NCI-H1436 (cell line): ENCODE data around the gene HP1BP3.

ENCODE experiments used
- DNase-seq: peaks from one replicate; lab custom pipeline; 2025; lab: John Stamatoyannopoulos, UW

HP1BP3 gene

DNA sequence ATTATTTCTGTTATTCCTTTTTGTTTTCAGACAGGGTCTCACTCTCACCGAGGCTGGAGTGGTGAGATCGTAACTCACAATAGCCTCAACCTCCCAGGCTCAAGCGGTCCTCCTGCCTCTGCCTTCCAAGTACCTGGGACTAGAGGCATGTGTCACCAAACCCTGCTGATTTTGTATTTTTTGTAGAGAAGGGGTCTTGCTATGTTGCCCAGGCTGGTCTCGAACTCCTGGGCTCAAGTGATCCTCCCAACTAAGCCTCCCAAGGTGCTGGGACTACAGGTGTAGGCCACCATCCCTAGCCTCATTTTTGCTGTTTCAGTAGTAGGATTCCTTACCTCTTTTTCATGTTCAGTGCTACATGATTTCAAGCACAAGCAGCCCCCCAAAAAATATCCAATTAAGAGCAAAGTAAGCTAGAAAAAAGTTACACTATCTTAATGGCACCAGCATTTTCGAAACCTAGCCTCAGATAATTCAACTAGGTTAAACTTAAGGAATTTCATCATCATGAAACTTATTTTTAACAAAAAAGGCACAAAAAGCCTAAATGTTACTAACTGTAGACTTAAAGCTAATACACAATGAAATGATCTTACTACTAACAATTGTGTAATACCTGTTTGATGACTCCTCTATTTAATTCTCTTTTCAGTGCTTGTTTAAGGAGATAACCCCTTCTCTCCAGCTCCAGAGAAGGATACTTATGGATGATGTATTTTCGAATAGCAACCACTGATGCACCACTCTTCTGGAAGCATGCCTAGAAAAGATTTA lies 16.6 kb downstream of the HP1BP3 start:
- no peak for DNase-seq

DNA sequence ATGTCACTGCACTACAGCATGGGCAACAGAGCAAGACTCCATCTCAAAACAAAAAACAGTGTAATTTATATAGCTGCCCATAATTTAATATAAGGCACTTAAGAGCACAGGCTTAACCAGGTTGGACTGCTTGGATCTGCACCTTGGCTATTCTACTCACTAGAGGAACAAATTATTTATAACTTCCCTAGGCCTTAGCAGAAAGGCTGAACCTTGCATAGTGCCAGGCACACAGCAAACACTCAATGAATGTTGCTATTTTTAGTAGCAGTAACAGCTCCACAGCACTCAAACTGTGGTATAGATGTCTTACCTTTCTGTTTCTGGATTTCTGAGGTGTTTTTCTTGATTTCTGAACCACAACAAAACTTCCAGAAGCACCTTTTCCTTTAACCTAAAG lies 19.8 kb downstream of the HP1BP3 start:
- DNase-seq: no peak

DNA sequence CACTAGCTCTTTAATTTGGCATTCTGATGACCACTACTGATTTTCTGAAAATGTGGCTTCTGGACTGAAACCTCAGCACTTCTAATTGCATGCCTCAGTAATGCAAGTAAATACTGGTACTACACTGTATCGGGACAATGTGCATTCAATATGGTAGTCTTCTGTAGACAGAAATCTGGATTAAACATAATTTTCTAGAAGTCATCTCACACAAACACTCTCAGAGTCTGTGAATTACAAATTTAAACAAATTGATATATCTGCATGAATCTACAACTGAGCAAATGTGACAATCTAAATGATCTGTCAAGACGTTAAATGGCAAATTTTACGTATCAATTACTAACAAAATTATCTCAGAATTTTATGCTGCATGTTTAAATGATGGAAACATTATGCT lies 23.7 kb downstream of the HP1BP3 start:
- no peak for DNase-seq

DNA sequence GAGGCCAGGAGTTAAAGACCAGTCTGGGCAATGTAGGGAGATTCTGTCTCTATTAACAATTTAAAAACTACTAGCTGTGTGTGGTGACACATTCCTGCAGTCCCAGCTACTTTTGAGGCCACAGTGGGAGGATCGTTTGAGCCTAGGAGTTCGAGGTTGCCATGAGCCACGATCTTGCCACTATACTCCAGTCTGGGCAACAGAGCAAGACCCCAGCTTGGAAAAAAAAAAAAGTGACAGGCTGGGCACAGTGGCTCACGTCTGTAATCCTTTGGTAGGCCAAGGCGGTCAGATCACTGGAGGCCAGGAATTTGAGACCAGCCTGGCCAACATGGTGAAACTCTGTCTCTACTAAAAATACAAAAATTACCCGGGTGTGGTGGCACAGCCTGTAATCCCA lies 26.8 kb downstream of the HP1BP3 start:
- DNase-seq: no peak

DNA sequence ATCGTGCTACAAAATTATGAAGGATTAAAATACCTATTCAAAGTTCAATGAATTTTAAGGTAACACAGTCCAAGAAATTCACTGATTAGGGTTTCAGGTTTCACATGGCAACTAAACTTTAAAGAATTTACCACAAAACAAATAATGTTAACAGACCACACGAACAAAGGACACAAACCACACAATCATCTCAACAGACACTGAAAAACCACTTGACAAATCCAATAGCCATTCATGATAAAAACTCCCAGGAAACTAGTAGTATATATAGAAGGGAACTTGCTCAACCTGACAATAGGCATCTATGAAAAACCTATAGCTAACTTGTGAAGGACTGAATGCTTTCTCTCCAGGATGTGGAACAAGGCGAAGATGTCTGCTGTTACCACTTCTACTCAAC lies 33.5 kb downstream of the HP1BP3 start:
- DNase-seq: no peak

DNA sequence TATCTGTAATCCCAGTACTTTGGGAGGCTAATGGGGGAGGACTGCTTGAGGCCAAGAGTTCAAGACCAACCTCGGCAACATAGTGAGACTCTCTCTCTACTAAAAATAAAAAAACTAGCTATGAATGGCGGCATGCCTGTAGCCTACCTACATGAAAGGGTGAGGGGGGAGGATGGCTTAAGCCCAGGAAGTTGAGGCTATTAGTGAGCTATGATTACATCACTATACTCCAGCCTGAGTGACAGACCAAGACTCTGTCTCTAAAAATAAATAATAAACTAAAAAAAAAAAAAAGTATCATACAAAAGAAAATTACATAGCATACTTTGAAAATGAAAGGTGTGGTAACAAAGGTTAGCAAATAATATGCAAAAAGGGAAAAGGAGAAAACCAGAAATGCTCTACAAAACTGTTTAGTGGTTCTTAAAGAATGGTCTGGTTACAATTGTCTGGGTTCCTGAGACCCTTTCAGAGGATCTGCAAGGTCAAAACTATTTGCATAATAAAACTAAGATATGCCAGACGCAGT lies 35.6 kb downstream of the HP1BP3 start:
- no peak for DNase-seq

DNA sequence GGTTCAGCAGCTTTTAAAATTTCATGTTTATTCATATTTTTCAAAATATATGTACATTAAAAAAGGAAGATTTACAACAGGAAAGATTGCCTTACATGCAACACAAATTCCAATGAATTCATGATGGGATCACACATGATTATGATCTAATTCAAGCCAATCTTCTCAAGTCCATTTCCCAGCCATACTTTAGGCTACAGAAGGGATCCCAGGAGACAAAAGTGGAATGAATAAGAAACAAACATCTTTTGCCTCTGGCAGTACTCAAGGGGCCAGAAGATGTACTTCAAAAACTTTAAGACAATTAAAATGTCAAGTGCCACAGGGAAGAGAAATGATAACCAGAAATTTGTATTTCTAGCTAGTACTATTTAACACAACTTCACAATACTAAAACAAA lies 44.4 kb downstream of the HP1BP3 start:
- no peak for DNase-seq

DNA sequence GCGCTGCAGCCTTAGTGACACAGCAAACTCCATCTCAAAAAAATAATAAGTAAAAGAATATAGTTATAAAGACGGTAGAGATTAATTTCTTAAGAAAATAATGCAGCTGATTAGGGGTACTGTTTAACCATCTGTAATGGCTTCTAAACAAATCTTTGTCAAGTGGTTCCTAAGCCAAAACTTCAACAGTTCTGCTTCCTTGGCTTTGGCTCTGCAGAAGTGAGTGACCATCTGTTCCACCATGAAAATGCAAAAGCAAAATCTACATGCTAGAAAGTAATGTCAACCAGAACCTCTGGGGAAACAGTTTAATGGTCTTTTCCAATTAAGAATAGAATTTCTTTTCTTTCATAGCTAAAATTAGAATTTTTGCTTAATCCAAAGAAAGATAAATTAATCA lies 46.3 kb downstream of the HP1BP3 start:
- no peak for DNase-seq

DNA sequence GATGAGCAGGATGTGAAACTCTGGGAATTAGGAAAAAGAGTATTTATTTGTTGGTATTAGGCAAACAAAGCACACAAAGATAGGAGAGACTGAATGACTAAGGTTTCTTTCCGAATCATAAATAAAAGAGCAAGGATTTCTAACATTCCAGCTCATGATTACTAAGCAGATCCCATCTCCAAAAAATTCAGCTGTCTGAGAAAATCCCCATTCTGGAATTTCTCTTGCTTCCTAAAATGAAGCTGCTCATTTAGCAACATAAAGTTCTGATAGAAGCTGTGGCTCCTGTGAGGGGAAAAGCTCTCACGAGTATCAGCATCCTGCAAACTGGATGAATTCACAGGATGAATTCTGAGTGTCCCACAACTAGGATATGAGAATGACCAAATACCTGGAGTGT lies 47.9 kb downstream of the HP1BP3 start:
- no peak for DNase-seq

DNA sequence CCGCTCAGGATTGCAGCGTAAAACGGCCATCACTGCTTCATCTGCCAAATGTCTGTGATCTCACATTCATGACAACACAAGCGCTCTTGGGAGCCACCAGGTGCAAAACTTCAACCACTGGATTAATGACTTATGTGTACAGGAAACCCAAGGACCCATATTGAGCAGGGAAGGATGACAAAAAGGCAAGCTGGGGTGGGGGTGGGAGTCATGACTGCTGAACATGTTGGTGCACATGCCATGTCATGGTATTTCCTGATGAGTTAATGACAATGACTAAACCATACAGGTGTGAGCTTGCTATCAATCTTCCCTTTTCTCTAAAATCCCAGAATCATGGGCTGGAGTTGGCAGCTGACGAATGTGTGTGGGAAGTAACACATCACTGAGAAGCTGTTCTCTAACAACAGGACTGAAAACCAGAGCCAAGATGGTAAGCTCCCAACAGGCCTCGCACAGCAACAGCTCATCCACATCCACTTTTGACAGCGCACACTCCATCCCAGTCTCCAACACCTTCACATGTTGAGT lies 51.5 kb downstream of the HP1BP3 start:
- no peak for DNase-seq

DNA sequence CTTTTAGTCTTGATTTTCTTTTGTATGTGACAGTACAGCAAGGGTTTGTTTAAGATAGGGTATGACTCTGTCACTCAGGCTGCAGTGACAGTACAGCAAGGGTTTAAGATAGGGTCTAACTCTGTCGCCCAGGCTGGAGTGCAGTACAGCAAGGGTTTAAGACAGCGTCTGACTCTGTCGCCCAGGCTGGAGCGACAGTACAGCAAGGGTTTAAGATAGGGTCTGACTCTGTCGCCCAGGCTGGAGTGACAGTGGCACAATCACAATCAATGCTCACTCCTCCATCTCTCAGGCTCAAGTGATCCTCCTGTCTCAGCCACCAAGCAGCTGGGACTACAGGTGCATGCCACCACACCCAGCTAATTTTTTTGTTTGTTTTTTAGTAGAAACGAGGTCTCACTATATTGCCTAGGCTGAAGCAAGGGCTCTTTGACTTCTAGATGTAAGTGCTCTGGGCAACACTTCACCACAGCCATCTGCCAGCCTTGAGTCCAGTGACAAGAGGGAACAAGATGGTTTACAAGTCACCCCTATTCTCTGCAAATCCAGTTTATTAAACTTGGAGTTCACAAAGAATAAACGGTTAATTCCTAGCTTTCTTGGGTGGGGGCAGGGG lies 53.6 kb downstream of the HP1BP3 start:
- no peak for DNase-seq

DNA sequence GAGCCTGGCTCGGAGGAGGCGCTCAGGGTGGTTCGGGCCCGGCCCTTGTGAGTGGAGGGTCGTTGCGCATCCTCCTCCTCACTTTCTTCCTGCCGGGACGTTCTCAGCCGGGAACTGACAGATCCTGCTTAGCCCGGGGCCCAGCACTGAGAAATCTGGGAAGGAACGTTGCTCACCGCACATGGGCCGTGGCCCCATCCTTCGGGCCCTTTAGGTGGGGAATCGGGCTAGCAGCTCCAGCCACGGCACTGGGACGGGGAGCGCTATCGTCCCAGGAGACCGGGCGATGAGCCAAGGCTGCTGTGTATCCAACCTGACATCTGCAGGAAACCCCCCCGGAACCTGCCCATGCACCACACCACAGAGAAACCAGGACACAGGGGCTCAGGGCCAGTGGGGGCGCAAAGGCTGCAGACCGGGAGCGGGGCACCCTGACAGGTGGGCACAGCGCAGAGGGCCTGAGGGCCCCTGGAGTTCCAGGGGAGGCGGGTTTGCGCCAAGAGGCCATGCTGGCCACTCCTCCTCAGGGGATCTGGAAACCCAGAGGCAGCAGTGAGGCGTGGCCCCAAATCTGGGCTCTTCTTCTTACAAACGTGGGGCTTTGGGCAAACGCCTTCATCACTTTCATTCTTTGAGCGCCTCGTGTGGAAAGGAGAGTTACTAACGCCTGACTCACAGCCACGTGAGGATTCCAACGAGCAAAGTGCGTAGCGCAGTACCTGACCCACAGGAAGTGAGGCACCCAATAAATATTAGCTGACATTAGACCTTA lies 54.3 kb downstream of the HP1BP3 start, which contains the start of gene SH2D5:
SH2D5 (minus strand) TSS at position 116 of the 772 bp plus-strand sequence. CDS start 4,659 bp downstream, outside the sequence.
- peak; percentile 69 for DNase-seq

DNA sequence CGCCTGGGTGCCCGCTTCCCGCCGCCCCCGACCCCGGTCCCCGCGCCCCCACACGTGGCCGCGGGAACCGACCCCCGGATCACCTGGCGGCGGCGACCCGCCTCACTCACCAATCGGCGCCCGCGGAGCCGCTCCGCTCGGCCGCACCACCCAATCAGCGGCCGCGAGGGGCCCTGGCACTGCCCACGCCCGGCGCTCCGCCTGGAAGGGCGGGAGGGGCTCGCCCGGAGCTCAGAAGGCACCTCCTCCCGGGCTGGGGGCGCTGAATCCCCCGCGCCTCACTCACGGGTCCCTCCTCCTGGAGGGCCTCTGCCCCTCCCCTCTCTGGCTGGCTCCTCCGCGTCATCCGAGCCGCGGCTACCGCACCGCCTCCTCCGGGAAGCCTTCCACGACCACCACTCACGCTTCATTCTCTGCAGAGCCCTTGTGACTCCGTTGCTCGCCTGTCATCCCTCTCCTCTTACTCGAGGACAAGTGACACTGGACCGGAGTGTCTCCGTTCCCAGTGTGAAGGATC lies 55.0 kb downstream of the HP1BP3 start:
- DNase-seq: peak; percentile 72

DNA sequence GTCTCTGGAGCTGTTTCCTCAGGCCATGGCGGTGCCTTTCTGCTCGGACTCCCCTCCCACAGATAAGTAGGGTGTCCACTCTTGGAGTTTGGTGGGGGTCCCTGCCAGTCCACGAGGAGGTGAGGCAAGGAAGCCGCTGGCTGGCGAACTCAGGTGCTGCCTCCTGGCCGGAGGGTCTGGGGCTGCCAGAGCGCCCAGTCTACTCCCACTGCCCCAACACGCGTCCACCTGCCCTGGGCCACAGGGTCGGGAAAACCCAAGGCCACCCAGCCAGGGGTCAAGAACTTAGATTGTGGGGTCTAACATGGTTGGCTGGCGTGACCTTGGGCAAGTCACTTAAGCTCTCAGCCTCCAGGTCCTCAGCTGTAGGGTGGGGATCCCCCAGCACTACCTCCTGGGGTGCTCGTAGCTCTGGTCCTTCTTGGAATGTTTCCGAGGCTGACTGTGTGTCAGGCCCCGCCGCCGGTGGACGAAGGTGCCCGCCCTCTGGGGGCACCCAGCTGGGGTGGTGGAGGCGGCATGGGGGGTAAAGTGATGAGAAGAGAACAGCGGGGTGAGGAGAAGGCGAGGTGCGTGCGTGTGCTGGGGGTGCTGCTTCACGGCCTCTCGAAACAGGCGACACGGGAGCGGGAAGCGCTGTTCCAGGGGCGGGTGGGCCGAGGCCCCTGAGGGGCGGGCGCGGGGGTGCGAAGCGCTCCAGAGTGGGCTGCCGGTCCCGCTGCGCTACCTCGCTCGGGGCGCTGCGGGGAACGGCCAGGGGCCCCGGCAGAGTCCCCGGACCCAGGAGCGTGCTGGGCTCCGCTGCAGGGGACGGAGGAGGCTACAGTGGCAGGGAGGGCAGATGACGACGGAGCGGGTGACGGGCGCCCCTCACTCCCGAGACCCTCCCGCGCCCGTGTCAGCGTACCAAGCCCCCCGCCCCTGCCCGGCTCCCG lies 55.8 kb downstream of the HP1BP3 start:
- DNase-seq: no peak

DNA sequence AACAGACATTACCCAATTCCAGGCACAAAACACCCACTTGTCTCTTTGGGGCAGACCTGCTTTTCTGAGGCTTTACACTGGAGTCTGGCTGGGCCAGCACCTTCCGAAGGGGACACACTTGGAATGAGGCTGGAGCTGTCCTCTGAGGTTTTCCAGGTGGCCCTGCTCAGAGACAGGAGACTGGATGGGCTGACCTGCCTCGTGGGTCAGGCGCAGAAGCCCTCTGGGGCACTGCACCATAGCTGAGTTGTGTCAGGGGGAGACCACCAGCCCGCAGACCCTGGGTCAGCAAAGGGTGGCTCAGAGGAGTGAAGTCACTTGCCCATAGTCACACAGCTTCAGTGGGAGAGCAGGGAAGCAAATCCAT lies 56.4 kb downstream of the HP1BP3 start:
- no peak for DNase-seq

DNA sequence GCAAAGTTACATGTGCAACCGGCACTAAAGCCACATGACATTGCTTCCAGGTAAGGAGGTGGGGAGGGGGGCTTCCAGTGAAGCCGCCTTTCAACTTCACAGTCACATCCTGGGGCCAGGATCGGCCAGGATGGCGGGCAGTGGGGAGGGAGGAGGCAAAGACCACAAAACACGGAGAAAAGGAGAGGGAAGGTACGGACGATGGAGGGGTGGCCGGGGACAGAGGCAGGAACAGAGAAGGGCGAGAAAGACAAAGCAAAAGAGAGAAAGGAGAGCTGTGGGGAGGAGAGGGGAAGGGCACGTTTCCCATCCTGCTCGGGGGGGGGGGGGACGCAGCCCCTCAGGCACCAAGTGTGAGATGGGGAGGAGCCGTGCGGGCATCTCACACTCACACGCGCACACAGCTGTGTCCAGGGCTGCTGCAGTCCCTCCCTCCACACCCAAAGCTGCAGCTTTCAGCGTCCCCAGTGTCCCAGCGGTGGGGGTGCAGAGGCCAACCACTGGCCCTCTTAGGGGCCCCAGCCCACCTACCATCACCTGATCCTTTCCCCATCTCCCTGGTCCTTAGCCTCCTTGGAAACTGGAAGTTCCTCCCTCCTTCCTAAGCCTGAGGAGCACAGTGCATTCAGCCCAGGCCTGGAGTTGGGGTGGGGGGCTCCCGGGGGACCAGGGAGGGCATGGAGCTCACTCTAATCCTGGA lies 57.0 kb downstream of the HP1BP3 start:
- no peak for DNase-seq

DNA sequence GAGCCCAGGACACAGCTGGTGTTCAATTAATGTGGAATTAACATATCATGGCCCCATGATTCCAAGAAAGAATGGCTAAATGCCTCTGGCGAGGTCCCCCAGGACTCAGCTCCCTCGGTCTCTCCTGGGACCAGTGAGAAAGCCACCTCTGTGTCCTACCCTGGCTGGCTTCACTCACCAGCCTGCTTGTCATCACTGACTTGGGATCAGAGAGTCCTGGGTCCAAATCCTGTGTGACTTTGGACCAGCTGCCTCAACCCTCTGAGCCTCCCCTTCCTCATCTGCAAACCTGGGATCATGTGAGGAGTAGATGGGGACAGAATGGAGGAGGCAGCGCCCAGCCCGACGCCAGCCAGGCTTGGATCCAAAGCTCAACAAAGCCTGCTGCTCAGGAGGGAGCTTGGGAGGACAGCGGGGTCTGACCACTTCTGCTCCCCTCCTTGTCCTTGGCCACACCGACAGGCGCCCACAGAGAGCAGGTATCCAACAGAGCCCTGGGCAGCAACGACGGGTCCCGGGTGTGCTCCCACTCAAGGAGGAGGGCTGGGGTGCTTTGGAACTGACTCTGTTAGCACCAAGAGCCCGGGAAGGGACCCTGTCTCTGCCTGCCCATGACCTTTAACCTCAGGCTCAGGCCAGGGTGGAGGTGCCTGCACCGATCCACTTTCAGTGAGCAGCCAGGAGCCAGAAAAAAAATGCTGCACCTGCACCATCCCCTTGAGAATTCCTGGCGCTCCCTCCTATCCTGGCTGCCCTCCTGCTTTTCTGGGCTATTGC lies 57.8 kb downstream of the HP1BP3 start:
- DNase-seq: no peak

DNA sequence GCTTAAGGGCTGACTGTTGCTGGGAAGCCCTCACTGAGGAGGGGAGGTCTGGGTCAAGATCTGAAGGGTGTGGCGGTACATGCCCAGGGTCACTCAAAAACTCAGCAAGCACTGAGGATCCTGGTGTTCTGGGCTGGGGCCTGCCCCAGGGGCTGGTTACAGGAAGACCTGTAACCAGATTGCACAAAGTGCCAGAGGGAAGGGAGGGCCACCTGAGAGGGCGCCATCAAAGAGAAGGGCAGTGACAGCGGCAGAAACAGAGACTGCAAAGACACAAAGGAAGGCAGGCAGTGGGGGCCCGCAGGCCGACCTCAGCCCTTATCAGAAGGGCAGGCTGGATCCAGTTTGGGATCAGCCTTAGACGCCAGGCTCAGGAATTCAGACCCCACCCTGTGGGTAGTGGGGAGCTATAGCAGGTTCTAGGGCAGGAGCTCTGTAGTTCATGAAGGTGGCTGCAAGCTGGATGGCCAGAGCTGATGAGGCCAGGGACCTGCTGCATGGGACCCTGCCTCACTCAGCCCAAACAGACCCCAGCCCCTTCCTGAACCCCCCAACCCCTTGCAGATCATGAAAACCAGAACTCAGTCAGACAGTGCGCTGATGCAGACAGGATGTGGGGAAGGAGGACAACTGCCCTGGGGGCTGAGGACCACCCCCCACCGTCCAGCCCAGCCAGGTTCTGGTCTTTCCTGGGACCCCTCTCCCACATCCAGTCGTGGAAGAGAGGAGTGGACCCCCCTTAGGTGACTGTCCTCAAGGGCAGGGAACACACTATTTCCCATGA lies 58.5 kb downstream of the HP1BP3 start:
- DNase-seq: no peak

DNA sequence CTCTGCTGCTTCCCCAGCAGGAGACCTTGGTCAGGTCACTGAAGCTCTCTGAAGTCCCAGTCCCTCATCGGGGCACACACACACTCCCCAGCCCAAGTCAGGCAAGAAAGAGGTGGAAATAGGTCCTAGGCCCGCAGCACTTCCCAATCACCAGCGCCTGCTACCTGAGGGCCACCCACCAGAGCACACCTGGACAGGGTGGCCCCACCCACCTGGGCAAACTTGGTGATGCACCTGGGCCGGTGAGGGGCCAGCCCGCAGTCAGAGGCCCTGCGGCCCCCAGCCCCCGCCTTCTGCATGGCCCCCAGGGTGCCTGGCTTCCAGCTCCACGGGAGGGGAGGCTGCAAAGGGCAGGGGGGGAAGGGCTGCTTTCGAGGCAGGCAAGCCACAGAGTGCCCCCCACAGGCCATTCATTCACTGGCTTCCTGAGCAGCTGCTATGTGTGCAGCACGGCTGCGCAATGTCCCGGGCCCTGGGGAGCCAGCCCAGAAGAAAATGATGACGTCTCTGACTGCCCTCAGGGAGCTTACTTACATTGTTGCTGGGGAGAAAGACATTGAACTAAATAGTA lies 59.3 kb downstream of the HP1BP3 start:
- DNase-seq: no peak
